ENCODE results near the gene OLFM3. TPM values are rescaled to one million over a fixed set of nuclear protein-coding genes. Genes with fewer than 3 reads are reported as not detected.

Gene OLFM3
- polyA plus RNA-seq, 1 of the 3 experiments (the other 2 are of a cell fraction) = not detected

GRCh38 chr1:101907264-101907663 is 89.5 kb downstream of the OLFM3 start:
- Histone ChIP-seq H3K79me2 (ENCODE audit: insufficient read depth) (no peaks in the 10 kb centered on the region), H3K9ac (no peak overlapping the region), H3K27me3 (ENCODE audit: insufficient read depth) (no peaks in the 10 kb centered on the region), H4K20me1 (ENCODE audit: insufficient read depth) (no peaks in the 10 kb centered on the region), H3K27ac (ENCODE audit: low read depth in 2 of 2, low read length in 1 of 2) (peak overlapping the region in 1 of 2 experiments; percentile 67; a peak in 2 of 4 replicates), H3K4me3 (ENCODE audit: low read depth in 2 of 2, low read length in 1 of 2) (no peak overlapping the region), H3K4me1 (ENCODE audit: control insufficient read depth in 1 of 2, insufficient read depth in 2 of 2, low read depth in 1 of 2, low read length in 1 of 2) (peaks cover 0 to 12% of the 10 kb centered on the region in 2 experiments; a peak in 3 of 4 replicates), H3K9me3 (no peaks in the 10 kb centered on the region), H3K36me3 (replicated peaks in 1 of 2; ENCODE audit: control insufficient read depth in 1 of 2, insufficient read depth in 2 of 2, low read length in 1 of 2) (no peaks in the 10 kb centered on the region), H3K4me2 (no peak overlapping the region), H3F3A (replicated peaks; ENCODE audit: insufficient read depth) (no peaks in the 10 kb centered on the region), H2AFZ (ENCODE audit: low read depth) (no peak overlapping the region), H3K9me2 (no peaks in the 10 kb centered on the region; the same call in 1 of the 2 replicates)
- peak; percentile 46 for DNase-seq
- 18% methylated on average over 2 of the region's 2 CpGs for WGBS (ENCODE audit: low lambda C conversion rate)
- ChIA-PET CTCF (interaction anchor here (1.0 to 1.4 kb wide), 2 partner anchors 20 to 285 kb away, joined by 3 to 4 read pairs; no protein-coding TSS in a partner anchor), POLR2A (no interaction called here)
- TF ChIP-seq USF2 (IDR thresholded peaks at IDR 0.05; ENCODE audit: borderline replicate concordance, low read depth, low read length) (no peak), RFX5 (IDR thresholded peaks at IDR 0.05; ENCODE audit: low read length) (peak; percentile 80), RAD21 (IDR thresholded peaks at IDR 0.05; ENCODE audit: low read length) (peak; percentile 18; the same call in 1 of the 2 replicates), FOXJ3 (CRISPR knock-in tag; IDR thresholded peaks at IDR 0.05) (peak; percentile 50; the same call in 1 of the 2 replicates), GATA2 (CRISPR knock-in tag; IDR thresholded peaks at IDR 0.05) (peak; percentile 95), MXI1 (IDR thresholded peaks at IDR 0.05; ENCODE audit: low read depth, low read length) (peak; percentile 59; the same call in 1 of the 2 replicates), CHD2 (IDR thresholded peaks at IDR 0.05; ENCODE audit: low read length, partially characterized antibody) (peak; percentile 21), PBX3 (IDR thresholded peaks at IDR 0.05) (no peak), EP300 (IDR thresholded peaks at IDR 0.05; ENCODE audit: borderline replicate concordance in 1 of 2, low read depth in 1 of 2, low read length in 1 of 2) (peak in 1 of 2 experiments; percentile 79; a peak in 2 of 4 replicates), RCOR1 (IDR thresholded peaks at IDR 0.05; ENCODE audit: low read length) (peak; percentile 43; the same call in 1 of the 2 replicates)

- Histone ChIP-seq H3K9me2 (no peaks in the 10 kb centered on the region; the same call in 1 of the 2 replicates), H3K79me2 (ENCODE audit: insufficient read depth) (no peaks in the 10 kb centered on the region), H2AFZ (ENCODE audit: low read depth) (no peak overlapping the region), H3F3A (replicated peaks; ENCODE audit: insufficient read depth) (no peaks in the 10 kb centered on the region), H3K4me3 (ENCODE audit: low read depth in 2 of 2, low read length in 1 of 2) (no peak overlapping the region), H3K36me3 (replicated peaks in 1 of 2; ENCODE audit: control insufficient read depth in 1 of 2, insufficient read depth in 2 of 2, low read length in 1 of 2) (no peaks in the 10 kb centered on the region), H3K4me1 (ENCODE audit: control insufficient read depth in 1 of 2, insufficient read depth in 2 of 2, low read depth in 1 of 2, low read length in 1 of 2) (peaks cover 0 to 12% of the 10 kb centered on the region in 2 experiments; a peak in 3 of 4 replicates), H3K27me3 (ENCODE audit: insufficient read depth) (no peaks in the 10 kb centered on the region), H3K9me3 (no peaks in the 10 kb centered on the region), H4K20me1 (ENCODE audit: insufficient read depth) (no peaks in the 10 kb centered on the region), H3K9ac (no peak overlapping the region), H3K4me2 (no peak overlapping the region), H3K27ac (ENCODE audit: low read depth in 2 of 2, low read length in 1 of 2) (no peak overlapping the region; a peak in 1 of 4 replicates)
- no peak for TF ChIP-seq POLR2AphosphoS5 (IDR thresholded peaks at IDR 0.05; ENCODE audit: low read depth, low read length)
- no peak for TF ChIP-seq CTCF (IDR thresholded peaks at IDR 0.05)
- TF ChIP-seq FOXJ3 (CRISPR knock-in tag; IDR thresholded peaks at IDR 0.05) = no peak
- no peak for TF ChIP-seq RFX5 (IDR thresholded peaks at IDR 0.05; ENCODE audit: low read length)
- no peak for TF ChIP-seq REST (IDR thresholded peaks at IDR 0.05; ENCODE audit: low read depth, low read length)
- TF ChIP-seq PBX3 (IDR thresholded peaks at IDR 0.05) = no peak
- no peak for TF ChIP-seq NFIC (IDR thresholded peaks at IDR 0.05; ENCODE audit: borderline replicate concordance)
- no peak for DNase-seq
- CTCF ChIA-PET = interaction anchor here (0.6 to 0.9 kb wide), 2 partner anchors 54 to 337 kb away, joined by 3 read pairs; no protein-coding TSS in a partner anchor
- POLR2A ChIA-PET = no interaction called here
- WGBS (ENCODE audit: low lambda C conversion rate) = 33% methylated on average over 2 of the region's 2 CpGs
Measured at GRCh38 chr1:101905283-101905835, 91.4 kb downstream of the OLFM3 start.
